Stimulated activated CD8-positive, alpha-beta memory T cell treated with anti-CD3 and anti-CD28 coated beads, Interleukin-15, amount 100 ng/mL, for 24 hours (primary cell): ENCODE results near the gene GALNT18.
"Not testable (repeated sequence)": the region's sequence is repeated elsewhere in the genome, so short reads cannot be mapped to it uniquely, and the experiment has no call there.

Experiments used
- DNase-seq: peaks from one replicate; pipeline ENCODE4 v3.0.0-alpha.2; 2020; ENCODE audit warnings: low read depth

GALNT18 gene

DNA sequence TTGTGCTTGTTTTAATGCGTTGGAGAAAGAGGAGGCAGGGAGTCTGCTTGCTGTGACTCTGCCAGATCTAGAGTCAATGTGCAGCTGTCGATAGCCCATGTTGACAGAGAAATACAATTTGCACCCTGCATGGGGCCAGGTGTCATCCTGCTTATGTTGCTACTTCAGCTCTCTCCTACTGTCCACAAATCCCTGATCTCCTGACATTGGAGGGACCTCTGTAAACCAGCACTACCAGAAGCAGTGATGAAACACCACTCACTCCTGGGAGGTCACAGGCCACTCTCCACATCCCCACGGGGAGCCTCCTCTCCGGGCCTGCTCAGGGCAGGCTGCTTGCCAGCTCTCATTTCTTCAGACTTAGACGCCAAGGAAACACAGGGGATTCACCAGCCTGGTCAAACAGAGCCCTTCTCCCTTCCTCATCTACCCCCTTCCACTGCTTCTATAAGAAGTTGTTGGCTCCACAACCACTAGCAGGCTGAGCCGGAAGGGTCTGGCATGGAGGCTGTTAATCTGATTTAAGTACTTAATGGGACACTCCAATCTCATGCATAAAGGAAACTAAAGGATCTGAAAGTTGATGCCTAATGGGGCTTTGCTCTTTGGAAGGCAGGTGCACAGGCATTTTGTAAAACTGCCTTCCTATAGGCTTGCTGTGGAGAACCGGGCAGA, 238.8 kb downstream of the GALNT18 start:
- no peak for DNase-seq

DNA sequence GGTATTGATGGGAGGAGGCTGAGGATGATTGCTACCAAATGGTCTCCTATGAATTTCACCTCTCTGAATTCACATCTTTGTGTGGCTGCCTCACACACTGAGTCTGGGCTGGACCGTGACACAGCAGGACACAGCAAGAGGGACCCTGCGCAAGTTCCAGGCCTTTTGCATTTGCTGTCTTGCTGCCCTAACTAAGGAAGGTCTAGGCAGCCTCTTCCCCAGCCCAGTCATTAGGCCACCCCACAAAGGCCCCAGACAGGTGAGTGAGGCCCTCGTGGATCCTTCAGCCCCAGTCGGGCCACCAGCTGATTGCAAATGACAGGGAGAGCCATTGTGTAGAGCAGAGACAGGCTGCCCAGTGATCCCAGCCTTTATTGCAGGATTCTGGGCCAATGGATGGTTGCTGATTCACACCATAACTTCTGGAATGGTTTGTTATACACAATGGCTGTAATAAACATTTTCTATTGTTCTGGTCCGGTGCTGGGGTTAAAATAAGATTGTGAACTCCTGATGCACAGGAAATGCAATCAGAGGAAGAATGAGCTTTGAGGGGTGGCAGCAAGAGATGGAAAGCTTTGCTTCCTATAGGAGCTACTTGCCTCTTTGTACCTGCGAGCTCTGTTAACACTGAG, 240.2 kb downstream of the GALNT18 start:
- no peak for DNase-seq

DNA sequence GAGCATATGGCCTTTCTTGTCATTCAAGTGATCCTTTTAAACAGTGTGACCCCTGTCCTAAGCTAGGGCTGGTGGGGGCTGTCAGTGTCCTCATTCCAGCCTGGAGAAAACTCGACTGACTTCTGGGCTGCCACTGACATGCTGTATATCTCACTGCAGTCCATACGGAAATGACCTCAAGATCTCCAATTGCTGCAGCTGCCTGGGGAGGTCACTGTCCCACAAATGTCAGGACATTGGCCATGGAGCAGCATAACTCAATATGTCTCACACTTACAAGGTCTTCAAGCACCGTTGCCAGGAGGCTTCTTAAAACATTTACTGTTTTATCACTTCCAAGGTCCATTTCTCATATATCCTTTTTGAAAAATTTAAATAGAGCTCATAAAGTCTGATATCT, 240.9 kb downstream of the GALNT18 start:
- no peak for DNase-seq

DNA sequence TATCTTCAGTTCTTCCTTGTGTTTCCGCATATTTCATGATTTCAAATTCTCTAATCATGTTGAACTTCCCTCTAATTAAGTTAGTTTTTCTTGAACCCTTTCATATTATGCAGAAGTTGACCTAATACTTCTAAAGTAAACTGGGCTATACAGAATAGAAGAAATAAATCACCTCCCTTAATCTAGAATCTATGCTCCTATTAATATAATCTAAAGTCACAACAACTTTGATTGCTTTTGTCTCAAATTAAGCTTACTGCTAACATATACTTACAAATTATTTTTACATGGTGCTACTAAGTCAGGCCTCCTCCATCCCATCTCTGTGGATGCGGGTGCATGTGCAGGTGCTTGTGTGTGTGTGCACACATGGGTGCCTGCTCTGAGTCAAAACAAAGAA, 241.5 kb downstream of the GALNT18 start:
- no peak for DNase-seq

DNA sequence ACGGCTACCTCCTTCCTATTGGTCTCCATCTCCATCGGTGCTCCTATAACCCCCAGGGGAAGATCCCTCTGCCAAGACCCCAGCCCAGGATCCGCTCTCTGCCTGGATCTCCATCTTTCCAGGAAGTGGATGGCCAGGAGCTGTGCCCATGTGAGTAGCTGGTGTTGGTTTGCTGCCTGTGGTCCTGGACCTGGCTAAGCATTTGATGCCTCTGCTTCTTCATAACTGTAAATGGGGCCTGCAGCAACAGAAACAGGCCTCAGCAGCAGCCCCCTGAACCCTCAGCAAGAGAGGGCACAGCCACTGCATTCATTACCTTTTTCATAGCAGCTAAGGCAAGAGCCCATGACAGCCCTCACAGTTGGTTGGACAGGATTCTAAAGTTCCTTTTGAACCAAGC, 242.1 kb downstream of the GALNT18 start:
- DNase-seq = no peak

DNA sequence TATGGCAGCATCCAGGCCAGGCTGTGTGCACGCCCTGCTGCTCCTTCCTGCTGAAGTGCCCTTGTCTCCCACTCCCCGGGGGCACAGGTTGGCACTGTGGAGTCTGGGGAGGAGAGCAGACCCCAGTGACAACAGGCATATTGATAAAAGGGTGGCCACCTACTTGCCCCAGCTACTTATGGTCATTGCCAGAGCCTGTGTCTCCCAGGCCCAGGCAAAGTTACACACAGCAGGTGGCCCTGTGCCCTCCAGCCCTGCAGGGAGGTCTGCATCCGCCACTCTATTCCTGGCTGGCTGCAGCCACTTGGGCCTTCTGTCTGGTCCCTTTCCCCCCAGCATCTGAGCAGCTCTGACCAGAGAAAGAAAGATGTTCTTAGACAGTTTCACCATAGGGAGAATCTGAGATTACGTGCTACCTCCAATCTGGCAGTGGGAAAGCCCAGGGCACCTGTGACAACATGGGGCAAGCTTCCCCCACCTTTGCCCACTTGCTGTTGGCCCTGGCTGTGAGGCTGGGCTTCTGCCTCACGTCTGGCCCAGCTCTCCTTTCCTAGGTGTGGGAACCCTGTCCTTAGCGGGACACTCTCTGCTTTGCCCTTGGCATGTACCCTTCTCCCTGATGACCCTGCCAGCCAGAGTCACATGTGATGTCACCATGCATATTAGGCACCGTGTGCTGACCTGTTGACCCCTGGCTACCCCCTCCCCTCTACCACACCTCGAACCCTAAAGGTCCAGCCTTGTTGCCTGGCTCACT, 243.4 kb downstream of the GALNT18 start:
- no peak for DNase-seq

DNA sequence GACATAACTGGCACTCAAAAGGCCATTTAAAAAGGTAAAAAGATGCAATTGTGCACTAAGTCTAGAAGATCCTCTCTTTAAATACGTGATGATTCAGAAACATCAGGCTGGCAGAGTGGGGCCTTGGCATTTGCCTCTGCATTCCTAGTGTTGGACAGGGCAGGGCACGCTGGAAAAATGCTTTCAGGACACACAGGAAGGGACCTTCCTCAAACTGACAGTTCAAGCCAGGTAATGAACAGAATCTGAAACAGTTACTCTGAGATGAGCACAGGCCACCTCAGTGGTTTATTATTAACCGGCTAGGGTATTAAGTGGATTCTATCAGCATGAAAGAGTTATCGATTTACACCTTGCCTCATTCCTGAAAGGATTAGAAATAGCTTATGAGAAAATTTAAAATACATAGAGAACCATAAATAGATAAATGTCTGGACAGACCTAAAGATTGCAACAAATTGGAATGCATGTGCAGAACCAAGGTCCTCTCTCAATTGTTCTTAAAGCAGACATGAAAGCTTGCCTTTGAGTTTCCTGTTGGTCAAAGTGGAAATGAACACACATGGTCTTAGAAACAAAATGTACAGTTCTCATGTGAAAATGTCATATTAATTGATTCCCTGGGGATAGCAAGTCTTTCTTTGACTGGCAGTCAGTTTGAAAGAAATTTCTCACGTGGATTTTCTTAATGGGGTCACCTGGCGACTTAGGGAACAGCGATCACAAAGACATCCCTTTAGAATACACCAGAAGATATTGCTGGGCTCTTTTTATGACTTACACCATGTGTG, 247.3 kb downstream of the GALNT18 start:
- DNase-seq = no peak

DNA sequence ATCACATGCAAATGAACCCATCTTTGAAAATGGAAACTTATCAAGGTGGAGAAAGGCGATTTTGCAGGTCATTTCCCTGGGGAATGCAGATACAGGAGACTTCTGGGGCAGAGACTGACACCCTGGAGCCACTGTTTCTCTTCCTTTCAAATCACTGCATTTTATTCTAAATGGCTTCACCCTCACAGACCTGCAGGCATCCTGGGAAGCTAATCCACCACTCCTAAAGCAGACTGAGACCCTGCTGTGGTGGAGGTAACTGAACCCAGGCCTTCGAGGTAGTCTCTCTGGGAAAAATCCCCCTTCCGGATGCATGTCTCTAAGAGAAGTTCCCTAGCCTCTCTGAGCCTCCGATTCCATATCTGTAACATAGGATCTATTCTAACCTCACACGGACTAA, 247.9 kb downstream of the GALNT18 start:
- no peak for DNase-seq

DNA sequence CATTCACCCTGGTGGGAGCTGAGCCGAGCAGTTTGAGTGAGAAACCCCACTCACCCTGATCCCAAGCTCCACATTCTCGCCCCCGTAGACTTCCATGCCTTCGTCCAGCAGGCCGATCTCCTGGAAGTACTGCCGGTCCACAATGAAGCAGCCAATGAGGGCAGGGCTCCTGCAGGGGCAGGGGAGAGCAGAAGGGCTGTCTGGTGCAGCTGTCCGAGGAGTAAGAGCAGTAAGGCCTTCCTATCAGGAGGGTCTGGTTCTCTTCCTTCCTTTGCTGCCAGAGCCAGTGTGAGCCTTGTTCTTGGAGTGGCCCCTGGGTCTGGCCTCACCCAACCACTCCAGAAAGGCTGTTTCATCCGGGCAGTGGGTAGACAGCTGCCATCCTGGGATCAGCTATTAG, 249.3 kb downstream of the GALNT18 start:
- no peak for DNase-seq

DNA sequence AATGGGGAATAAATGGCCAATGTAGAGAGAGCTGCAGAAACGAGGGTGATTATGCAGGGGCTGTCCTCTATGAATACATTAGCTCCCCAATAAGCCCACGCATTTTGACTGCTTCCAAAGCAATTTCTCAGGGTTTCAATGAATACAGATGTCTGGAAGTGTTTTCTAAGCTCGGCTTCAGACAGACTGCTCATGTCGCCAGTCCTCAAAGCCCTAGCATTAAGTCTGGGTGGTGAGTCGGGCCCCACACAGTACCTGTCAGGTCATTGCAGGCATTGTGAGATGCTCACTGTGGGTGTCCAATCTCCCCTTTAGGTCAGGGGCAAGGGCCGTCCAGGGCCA, 250.9 kb downstream of the GALNT18 start:
- no peak for DNase-seq

DNA sequence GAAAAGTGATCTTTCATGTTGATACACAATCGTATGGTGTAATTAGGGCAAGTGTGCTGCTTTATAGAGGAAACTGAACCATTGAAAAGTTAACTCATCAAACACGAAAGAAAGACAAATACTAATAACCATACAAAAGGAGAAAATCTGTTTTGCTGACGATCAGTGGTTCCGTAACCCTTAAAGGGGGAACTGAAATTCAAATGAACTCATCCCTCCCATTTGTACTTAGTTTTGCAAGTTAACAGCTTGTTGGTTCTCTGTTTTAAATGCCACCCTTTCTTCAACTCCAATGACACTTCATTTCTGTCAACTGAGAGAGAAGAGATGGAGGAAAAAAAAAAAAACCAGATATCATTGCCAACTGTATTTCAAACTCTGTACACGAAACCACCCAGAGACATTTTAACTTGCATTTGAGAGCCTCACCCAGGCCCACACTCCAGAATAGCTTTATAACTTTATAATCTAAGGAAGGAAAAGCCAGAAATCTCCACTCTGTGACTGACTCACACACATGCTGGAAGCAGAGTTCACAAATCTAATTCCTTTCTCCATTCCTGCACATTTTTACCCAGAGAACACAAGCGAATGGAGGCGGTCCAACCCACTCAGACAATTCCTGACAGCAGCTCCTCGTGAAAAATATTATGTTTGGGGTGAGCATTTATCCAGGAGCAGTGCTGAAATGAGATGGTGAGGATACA, 251.4 kb downstream of the GALNT18 start:
- no peak for DNase-seq

DNA sequence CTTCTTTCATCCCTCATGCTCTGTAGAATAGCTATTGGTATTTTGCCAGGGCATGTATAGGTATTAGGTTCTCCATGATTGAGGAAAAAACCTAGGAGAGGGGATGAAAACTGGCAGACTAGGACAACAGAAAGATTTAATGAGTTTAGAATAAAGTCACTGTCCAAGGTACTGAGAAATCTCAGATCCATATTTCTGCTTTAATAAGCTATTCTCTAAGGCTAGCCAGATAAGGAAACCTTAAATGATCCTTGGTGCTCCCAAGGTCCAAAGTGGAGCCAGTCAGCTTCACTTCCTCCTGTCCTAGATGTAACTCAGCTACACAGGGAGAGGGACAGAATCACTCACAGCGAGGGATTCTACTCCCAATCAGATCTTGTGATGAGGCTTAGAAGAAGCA, 255.0 kb downstream of the GALNT18 start:
- DNase-seq = no peak

DNA sequence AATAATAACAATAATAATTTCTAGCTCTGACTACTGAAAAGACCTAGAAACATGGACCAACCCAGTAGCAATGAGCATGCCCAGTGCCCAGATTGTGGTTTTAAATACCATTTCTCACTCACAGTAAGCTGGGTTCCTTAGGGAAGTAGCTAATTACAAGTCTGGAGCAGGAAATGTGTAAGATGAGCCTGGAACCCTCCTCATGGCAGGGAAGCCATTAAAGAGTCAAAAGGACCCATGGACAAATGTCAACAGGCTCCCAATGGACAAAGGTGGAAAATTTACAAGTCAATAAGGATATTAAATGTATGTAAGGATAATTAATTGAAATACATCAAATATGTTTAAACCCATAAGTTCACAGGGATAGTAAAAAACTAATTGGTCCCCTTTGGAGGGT, 258.1 kb downstream of the GALNT18 start:
- no peak for DNase-seq

DNA sequence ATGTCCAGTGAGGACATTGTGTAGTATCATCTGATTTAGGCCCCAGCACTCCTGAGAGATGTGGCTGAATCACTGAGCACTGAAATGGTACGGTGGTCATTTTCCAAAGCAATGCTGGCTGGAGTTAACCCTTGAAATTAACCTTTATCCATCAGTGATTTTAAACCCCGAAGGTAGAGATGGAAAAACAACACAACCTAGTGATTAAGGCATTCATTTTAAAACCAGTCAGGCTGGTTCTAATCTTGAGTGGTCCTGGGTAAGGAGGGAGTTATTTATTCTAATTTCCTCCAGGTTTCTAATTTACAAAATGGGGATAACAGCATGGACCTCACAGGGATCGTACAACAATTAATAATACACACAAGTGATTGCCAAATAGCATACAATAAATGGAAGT, 262.2 kb downstream of the GALNT18 start:
- no peak for DNase-seq

DNA sequence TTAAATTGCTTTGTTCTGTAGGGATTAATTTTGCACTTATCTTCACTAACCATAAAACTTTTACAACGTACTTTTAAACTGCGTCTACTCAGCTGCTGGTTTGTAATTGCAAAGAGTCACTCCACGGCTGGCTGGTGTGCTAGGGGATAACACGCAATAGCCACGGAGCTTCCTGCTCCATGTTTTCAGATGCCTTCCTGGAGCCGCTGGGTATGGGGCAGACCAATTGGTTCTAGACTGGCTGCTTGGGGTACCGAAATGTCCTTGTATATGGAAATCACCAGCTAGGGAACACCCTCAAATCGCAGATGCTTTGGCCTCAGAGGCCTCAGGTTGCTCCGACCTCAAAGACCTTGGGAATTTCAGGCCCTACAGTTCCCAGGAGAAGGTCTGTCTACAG, 265.0 kb downstream of the GALNT18 start:
- DNase-seq = no peak

DNA sequence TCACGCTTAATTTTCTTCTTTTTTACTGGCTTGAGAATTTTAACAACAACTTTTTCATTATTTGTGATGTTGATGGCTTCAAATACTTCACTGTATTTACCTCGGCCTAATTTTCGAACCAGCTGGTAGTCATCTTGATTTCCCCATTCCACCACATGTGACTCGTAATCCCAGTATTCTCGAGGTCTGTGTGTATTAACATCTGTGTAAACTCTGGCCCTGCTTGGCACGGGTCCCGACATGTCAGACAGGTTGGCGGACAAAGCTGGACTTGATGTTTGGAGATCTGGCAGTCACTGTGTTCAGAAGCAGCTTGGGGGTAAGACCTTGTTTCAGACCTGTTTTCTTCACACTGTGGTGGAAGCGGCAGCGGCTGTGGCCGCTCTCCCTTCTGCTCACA, 268.9 kb downstream of the GALNT18 start, which contains the start of gene CSNK2A3:
TSS of gene CSNK2A3 (minus strand) at position 373 of the 400 bp plus-strand sequence. CDS start at position 242, 131 bp downstream.
- not testable (repeated sequence) for DNase-seq

DNA sequence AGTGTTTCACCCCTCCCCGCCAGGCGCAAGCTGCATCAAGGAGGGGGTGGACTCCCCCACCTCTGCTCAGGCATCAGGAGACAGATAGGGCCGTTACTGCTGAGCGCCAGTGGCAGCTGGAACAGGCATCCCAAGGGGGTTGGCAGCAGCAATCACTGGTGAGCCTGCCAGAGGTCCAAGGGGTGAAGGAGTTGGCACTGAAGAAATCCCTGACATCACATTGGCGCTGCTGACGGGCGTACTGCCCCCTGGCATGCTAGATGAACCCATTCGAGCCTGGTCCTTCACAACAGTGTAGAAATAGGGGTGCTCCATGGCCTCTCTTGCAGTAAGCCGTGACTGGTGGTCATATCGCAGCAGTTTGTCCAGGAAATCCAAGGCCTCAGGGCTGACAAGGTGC, 270.0 kb downstream of the GALNT18 start:
- DNase-seq = not testable (repeated sequence)

DNA sequence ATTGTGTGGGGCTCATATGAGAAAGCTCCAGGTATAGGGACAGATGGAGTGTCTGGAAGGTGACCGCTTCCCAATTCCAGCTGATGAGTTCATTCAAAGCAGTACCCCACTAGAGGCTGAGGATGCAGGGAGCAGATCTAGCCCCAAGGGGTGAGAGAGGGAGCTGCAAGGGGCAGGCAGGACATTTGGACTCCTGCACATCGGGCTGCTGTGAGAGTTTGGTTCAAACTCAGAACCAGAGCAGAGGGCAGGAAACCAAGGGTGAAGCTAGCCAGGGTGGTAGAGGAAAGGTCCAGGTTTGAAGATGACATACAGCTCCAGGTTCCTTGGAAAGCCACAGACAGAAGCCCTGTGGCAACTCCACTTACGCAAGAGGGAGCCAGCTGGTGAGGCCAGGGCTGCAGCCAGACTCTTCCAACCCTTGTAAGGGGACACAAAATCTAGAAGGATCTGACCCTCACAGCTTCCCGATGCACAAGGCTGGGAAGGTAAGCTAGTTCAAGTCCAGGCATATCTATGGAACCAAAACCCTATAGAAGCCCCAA, 270.7 kb downstream of the GALNT18 start:
- DNase-seq = no peak

DNA sequence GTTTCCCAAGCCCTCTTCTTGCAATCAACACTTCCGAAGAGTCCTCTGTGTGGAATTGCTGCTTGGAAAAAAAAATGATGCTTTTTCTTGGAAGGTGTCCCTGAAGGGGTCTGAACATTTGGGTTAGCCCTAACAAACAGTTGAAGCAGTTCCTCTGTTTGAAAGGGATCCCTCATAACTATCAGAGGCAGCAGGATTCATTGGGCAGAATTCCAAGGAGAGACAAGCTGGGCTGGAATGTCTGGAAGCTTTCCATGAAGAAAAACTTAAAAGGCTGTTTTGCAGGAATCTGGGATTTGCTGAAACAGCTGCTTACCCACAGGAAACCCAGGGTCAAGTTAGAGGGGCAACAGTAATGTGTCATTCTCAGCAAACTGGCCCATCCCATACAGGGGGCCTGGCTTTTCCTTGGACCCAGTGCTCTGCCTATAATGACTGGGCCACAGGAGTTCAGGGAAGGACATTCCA, 271.9 kb downstream of the GALNT18 start:
- DNase-seq = no peak

DNA sequence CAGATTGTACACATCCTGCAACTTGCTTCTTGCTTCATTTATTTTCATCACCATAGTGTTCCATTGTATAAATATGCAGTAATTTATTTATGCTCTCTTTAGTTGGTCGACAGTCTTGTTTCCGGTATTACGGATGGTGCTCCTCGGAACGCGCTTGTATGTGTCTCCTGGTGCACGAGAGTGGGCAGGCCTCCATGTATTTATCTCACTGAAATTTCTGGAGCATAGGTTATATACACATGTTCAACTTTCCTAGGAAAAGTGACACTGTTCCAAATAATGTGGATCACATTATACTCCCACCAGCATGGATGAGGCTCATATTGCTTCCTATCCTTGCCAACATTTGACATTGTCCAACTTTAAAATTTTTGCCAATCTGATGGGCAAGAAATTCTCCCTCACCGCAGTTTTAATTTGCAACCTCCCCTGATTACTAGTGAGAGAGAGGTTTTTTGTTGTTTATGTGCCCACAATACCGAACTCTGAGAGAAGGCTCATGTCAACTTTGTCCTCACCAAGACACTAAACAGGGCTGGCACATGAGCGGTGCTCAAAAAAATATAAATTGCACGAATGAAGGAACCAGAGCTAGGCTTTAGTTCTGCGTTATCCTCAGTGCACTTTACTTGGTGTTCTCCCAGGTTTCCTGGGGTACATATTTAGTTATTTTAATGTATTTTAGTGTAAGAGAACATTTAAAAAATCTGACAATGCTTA, 272.5 kb downstream of the GALNT18 start:
- no peak for DNase-seq

DNA sequence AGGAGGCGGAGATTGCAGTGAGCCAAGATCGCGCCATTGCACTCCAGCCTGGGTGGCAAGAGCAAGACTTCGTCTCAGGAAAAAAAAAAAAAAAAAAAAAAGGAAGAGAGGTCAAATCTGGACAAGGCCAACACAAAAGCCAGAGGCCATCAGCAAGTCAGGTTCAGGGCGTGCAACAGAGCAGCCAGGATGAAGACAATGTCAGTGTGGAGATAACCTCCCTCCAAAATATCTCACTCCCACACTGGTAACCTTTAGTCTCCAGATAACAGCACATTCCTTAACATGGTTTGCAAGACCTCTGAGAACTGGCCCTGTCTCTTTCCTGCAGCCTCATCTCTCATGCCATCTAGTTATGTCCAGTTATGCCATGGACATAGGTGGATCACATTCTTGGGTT, 273.5 kb downstream of the GALNT18 start:
- no peak for DNase-seq
